RWPE1 (cell line): ENCODE measurements around the gene ASIC4.

Experiments used
- CTCF ChIA-PET: fragments of 350-600 bp; sonication (Branson Sonifier 250); formaldehyde crosslinking; extraction: SDS; loops from one replicate; lab custom pipeline; 2021; lab: Yijun Ruan, JAX
- POLR2A ChIA-PET: fragments of 400-600 bp; formaldehyde crosslinking; extraction: SDS; loops from one replicate; lab custom pipeline; 2020; ENCODE audit warnings: antibody characterized with exemption; ENCODE audit not compliant: low non-redundant PET; lab: Yijun Ruan, JAX
- DNase-seq: peaks from one replicate; pipeline ENCODE4 v3.0.0; 2012; ENCODE audit warnings: low spot score
- H3K27ac ChIP-seq: fragments of 450-650 bp; 2 replicates; pipeline ENCODE4 v1.5.1; 2017
- TF ChIP-seq, protein P1 (sequence below): fragments of 450-650 bp; conservative IDR thresholded peaks from 2 replicates; pipeline ENCODE4 v1.5.1; 2017; ENCODE audit warnings: low read depth, mild to moderate bottlenecking

Gene ASIC4

DNA sequence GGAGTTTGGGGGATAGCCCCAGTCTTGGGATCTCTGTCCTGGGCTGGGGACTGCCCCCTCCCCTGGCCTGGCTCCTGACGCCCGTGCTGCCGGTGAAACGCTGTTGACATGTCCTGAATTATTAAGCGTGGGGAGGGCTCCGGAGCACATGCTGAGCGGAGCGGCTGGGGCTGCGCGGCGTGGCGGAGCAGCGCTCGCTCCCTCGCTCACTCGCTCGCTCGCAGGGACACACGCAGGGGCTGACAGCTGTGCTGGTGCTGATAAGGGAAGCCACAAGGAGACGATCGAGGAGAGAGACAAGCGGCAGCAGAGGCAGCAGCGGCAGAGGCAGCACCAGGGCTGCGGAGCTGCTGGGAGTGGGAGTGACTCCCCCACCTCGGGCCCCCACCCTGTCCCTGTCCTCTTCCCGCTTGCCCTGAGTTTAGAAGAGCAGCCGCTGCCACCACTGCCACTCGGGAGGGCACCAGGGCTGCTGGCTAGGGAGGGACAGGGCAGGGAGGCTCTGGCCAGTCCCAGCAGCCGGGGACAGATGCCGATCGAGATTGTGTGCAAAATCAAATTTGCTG lies at the start of gene ASIC4:
Gene ASIC4 (plus strand): TSS at position 287 of the 566 bp plus-strand sequence. CDS start 243 bp downstream, at position 530.
- ChIA-PET CTCF (interaction anchor here (0.9 to 1.5 kb wide), 2 partner anchors 15 to 17 kb away, joined by 3 to 6 read pairs; no protein-coding TSS in a partner anchor), POLR2A (interaction anchor here (0.6 kb wide), 1 partner anchor 46 kb away, joined by 3 read pairs; no protein-coding TSS in a partner anchor)
- DNase-seq: no peak
- TF ChIP-seq, protein P1, sequence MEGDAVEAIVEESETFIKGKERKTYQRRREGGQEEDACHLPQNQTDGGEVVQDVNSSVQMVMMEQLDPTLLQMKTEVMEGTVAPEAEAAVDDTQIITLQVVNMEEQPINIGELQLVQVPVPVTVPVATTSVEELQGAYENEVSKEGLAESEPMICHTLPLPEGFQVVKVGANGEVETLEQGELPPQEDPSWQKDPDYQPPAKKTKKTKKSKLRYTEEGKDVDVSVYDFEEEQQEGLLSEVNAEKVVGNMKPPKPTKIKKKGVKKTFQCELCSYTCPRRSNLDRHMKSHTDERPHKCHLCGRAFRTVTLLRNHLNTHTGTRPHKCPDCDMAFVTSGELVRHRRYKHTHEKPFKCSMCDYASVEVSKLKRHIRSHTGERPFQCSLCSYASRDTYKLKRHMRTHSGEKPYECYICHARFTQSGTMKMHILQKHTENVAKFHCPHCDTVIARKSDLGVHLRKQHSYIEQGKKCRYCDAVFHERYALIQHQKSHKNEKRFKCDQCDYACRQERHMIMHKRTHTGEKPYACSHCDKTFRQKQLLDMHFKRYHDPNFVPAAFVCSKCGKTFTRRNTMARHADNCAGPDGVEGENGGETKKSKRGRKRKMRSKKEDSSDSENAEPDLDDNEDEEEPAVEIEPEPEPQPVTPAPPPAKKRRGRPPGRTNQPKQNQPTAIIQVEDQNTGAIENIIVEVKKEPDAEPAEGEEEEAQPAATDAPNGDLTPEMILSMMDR: no peak
- H3K27ac ChIP-seq: no peak within 1 kb of the TSS

- peak overlapping the region; percentile 51 for H3K27ac ChIP-seq
- TF ChIP-seq, protein P1: no peak
- POLR2A ChIA-PET: no interaction called here
- CTCF ChIA-PET: interaction anchor here (1.0 kb wide), 1 partner anchor 11 kb away, joined by 7 read pairs; no protein-coding TSS in a partner anchor
- DNase-seq: no peak
Observed at GRCh38 chr2:219465659-219466561, 48.4 kb upstream of the ASIC4 start.

GRCh38 chr2:219466816-219467735 lies 47.2 kb upstream of the ASIC4 start:
- POLR2A ChIA-PET: no interaction called here
- TF ChIP-seq, protein P1: no peak
- peak; percentile 55 for DNase-seq
- peak overlapping the region; percentile 51 for H3K27ac ChIP-seq
- CTCF ChIA-PET: interaction anchor here (1.0 to 1.2 kb wide), 2 partner anchors 10 to 43 kb away, joined by 3 to 7 read pairs; no protein-coding TSS in a partner anchor

- CTCF ChIA-PET: interaction anchor here (1.2 kb wide), 1 partner anchor 42 kb away, joined by 3 read pairs; no protein-coding TSS in a partner anchor
- peak overlapping the region; percentile 51; the same call in 1 of the 2 replicates for H3K27ac ChIP-seq
- TF ChIP-seq, protein P1: no peak
- DNase-seq: no peak
- POLR2A ChIA-PET: no interaction called here
Observed at GRCh38 chr2:219467736-219468075, 46.6 kb upstream of the ASIC4 start.

DNA sequence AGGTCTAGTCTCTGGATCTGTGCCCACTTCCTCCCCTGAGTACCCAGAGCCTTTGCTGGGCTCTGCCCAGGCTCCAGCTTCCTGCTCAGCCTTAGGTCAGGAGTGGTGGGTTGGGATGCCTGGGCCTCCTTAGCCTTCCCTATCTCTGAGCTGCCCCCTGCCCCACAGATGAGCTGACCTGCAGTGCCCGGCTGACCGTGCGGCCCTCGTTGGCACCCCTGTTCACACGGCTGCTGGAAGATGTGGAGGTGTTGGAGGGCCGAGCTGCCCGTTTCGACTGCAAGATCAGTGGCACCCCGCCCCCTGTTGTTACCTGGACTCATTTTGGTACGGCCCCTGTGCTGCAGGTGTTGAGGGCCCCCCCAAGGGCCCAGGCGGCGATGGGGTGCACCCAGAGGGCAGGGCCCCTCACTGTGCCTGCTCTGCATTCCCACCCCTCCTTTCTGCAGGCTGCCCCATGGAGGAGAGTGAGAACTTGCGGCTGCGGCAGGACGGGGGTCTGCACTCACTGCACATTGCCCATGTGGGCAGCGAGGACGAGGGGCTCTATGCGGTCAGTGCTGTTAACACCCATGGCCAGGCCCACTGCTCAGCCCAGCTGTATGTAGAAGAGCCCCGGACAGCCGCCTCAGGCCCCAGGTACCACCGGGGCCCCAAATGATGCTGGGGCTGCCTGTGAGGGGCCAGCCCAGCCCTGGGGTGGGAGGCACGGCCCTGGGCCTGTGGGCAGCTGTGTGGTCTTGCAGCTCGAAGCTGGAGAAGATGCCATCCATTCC lies 45.7 kb upstream of the ASIC4 start:
- no peak for DNase-seq
- ChIA-PET POLR2A (interaction anchor here (0.5 kb wide), 1 partner anchor 150 kb away, joined by 9 read pairs; no protein-coding TSS in a partner anchor), CTCF (no interaction called here)
- H3K27ac ChIP-seq: peak overlapping the region; percentile 34
- TF ChIP-seq, protein P1: no peak
